Breast epithelium (tissue), 3 donors: ENCODE measurements around the gene CRTC1.

Experiments used
- CTCF ChIP-seq, 3 donors: fragments of 450-650 bp; IDR thresholded peaks; one replicate each; pipeline ENCODE4 v1.5.1; 2016 to 2017; ENCODE audit warnings: antibody characterized with exemption in 3 of 3, mild to moderate bottlenecking in 3 of 3, moderate library complexity in 3 of 3
- POLR2A ChIP-seq: fragments of 450-650 bp; IDR thresholded peaks from one replicate; pipeline ENCODE4 v1.6.1; 2016; ENCODE audit warnings: antibody characterized with exemption, mild to moderate bottlenecking, moderate library complexity
- POLR2AphosphoS5 ChIP-seq, 3 donors: sonication (generic); formaldehyde crosslinking; IDR thresholded peaks; one replicate each; pipeline ENCODE4 v1.6.1; 2017; ENCODE audit warnings: antibody characterized with exemption in 3 of 3

GRCh38 chr19:18733196-18733647, 49.7 kb downstream of the CRTC1 start:
- TF ChIP-seq CTCF (IDR thresholded peaks at IDR 0.05): no peak
- no peak for TF ChIP-seq POLR2AphosphoS5 (IDR thresholded peaks at IDR 0.05)
- TF ChIP-seq POLR2A: no peak
